Ascending aorta (tissue), 2 donors: Measurements from ENCODE around the gene THYN1. TPM values are rescaled to one million over a fixed set of nuclear protein-coding genes. Genes with fewer than 3 reads are reported as not detected.
A peak's percentile ranks its signal among the peaks of the same experiment; 100 is the strongest.

Experiments used
- DNase-seq, 2 donors: peaks; one replicate each; pipeline ENCODE4 v3.0.0-alpha.2; 2019; ENCODE audit warnings: low spot score in 2 of 2
- H3K27ac ChIP-seq, 2 donors: fragments of 200-600 bp; sonication (generic); one replicate each; pipeline ENCODE4 v1.5.1; 2016 to 2017; ENCODE audit warnings: mild to moderate bottlenecking in 1 of 2
- H3K27me3 ChIP-seq: fragments of 200-600 bp; sonication (generic); one replicate; pipeline ENCODE4 v1.5.1; 2017
- H3K36me3 ChIP-seq, 2 donors: fragments of 200-600 bp; sonication (generic); one replicate each; pipeline ENCODE4 v1.5.1; 2016
- H3K4me1 ChIP-seq, 2 donors: fragments of 200-600 bp; sonication (generic); one replicate each; pipeline ENCODE4 v1.5.1; 2016 to 2017; ENCODE audit warnings: mild to moderate bottlenecking in 1 of 2
- H3K4me3 ChIP-seq, 2 donors: fragments of 200-600 bp; sonication (generic); one replicate each; pipeline ENCODE4 v1.5.1; 2016 to 2017; ENCODE audit warnings: mild to moderate bottlenecking in 1 of 2
- H3K9me3 ChIP-seq, 2 donors: fragments of 200-600 bp; sonication (generic); one replicate each; pipeline ENCODE4 v1.5.1; 2016
- intact Hi-C: fragments of 100-400 bp; cut with DNase I; formaldehyde crosslinking; loops from one replicate; pipeline ENCODE4 v1.15.1; 2023
- total RNA-seq: library from RNA; depleted of rRNA; stranded (reverse); fragments of >200 nt; gene quantifications from one replicate; pipeline ENCODE4 v1.1.0, GENCODE V29; 2016
- TF ChIP-seq, protein P1 (sequence below), 3 experiments: fragments of 200-600 bp in 2 of 3; fragments of 450-650 bp in 1 of 3; sonication (generic) in 2 of 3; IDR thresholded peaks; one replicate each; pipeline ENCODE4 v1.5.1; 2016 to 2019; ENCODE audit warnings: antibody characterized with exemption in 3 of 3, mild to moderate bottlenecking in 1 of 3, moderate library complexity in 1 of 3

The THYN1 gene
- total RNA-seq, 1 donor from 2014 or later: 19.8 TPM

DNA sequence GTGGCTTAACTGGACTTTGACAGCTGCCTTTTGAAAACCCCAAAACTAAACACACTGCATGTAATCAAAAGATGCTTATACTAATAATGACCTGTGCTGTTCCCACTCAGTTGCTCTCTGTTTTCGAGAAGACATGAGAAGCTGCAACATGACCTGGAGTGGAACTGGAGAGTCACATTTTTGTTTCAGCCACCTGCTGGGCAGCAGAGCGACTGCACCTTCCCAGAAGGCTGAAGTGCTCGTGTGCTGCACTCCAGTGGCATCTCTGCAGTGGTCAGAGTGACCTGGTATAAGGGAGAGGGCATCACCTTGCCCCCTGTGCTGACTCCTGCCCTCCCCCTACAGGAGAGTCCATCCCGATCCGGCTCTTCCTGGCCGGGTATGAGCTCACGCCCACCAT lies 8.6 kb downstream of the THYN1 start:
- DNase-seq: no peak
- H3K27ac ChIP-seq: no peak overlapping the region
- H3K36me3 ChIP-seq: peaks cover 83 to 91% of the 10 kb centered on the region in 2 donors
- H3K4me3 ChIP-seq: no peak overlapping the region
- no peaks in the 10 kb centered on the region for H3K4me1 ChIP-seq
- H3K9me3 ChIP-seq: no peaks in the 10 kb centered on the region
- intact Hi-C loops: no loop called here
- no peaks in the 10 kb centered on the region for H3K27me3 ChIP-seq
- TF ChIP-seq, protein P1, sequence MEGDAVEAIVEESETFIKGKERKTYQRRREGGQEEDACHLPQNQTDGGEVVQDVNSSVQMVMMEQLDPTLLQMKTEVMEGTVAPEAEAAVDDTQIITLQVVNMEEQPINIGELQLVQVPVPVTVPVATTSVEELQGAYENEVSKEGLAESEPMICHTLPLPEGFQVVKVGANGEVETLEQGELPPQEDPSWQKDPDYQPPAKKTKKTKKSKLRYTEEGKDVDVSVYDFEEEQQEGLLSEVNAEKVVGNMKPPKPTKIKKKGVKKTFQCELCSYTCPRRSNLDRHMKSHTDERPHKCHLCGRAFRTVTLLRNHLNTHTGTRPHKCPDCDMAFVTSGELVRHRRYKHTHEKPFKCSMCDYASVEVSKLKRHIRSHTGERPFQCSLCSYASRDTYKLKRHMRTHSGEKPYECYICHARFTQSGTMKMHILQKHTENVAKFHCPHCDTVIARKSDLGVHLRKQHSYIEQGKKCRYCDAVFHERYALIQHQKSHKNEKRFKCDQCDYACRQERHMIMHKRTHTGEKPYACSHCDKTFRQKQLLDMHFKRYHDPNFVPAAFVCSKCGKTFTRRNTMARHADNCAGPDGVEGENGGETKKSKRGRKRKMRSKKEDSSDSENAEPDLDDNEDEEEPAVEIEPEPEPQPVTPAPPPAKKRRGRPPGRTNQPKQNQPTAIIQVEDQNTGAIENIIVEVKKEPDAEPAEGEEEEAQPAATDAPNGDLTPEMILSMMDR (IDR thresholded peaks at IDR 0.05): peak in 1 of 3 experiments; percentile 13

DNA sequence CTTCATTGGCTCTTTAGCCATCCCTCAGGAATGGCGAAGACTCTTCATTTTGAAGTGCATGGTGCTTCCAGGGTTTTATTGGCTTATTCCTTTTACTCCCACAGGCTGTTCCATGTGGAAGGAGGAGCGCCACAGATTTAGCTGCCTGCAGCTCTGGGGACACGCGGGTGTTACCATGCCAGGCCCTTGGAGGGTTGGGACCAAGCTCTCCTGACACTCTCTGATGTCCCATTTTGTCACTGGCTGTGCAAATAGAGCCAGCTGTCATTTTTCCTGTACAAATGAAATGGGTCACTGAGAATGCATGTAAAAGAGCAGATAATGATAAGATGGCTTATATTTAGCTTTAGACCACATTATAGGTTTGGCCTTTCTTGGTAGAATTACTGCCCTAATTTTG lies 9.2 kb downstream of the THYN1 start:
- no peak overlapping the region for H3K4me3 ChIP-seq
- intact Hi-C loops: no loop called here
- H3K9me3 ChIP-seq: no peaks in the 10 kb centered on the region
- TF ChIP-seq, protein P1 (IDR thresholded peaks at IDR 0.05): no peak
- no peak overlapping the region for H3K27ac ChIP-seq
- H3K4me1 ChIP-seq: no peaks in the 10 kb centered on the region
- DNase-seq: no peak
- peaks cover 79 to 91% of the 10 kb centered on the region in 2 donors for H3K36me3 ChIP-seq
- no peaks in the 10 kb centered on the region for H3K27me3 ChIP-seq

DNA sequence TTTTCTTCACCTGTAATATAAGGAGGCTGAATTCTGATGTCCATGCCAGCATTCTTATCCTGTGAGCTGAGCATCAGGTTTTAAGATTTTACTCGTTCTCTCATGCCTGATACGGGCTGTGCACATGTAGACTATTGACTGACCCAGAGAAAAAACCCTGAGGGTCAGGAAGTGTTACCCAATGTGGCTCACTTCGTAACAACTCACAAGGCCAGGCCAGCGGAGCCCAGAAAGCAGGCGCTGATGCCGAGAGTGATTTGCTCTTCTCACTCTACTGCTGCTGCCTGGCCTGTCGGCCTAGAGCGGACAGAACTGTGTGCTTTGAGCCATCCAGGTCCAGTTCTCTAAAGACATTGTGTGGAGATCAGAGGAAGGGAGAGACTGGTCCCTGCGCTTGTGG lies 10.8 kb downstream of the THYN1 start:
- DNase-seq: no peak
- intact Hi-C loops: no loop called here
- Histone ChIP-seq H3K4me3 (no peak overlapping the region), H3K4me1 (no peaks in the 10 kb centered on the region), H3K27ac (no peak overlapping the region), H3K9me3 (no peaks in the 10 kb centered on the region), H3K27me3 (no peaks in the 10 kb centered on the region), H3K36me3 (peaks cover 74 to 88% of the 10 kb centered on the region in 2 donors)
- TF ChIP-seq, protein P1 (IDR thresholded peaks at IDR 0.05): no peak

DNA sequence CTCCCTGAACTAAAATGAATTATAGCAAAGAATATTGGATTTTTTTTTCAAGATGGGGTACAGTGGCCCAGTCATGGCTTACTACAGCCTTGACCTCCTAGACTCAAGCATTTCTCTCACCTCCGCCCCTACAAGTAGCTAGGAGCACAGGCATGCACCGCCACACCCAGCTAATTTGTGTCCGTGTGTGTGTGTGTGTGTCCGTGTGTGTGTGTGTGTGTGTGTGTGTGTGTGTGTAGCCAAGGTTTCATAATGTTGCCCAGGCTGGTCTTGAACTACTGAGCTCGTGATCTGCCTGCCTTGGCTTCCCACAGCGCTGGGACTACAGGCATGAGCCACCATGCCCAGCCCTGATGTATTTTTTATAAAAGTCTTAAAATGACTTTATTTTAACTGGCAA lies 12.6 kb downstream of the THYN1 start:
- Histone ChIP-seq H3K36me3 (peaks cover 64 to 80% of the 10 kb centered on the region in 2 donors), H3K4me1 (no peaks in the 10 kb centered on the region), H3K27ac (no peak overlapping the region)

DNA sequence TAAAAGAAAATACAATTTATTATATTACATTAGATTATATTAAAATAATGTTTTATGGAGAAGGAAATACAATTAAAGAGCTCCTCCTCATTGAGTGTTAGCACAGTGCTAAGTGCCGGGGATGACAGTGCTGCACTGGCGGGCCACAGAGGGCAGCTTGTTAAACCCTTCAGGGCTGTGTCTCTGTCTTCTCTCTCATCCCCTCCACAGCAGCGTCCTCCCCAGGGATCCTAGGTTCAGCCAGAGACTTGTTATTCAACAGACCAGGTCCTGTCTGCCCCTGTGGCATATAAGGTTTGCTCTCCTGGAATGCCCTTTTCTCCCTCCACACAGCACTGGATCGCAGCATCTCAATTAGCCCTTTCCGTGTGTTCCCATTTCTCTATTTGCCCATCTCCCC lies 14.2 kb downstream of the THYN1 start:
- TF ChIP-seq, protein P1 (IDR thresholded peaks at IDR 0.05): no peak
- intact Hi-C loops: no loop called here
- Histone ChIP-seq H3K27me3 (no peaks in the 10 kb centered on the region), H3K4me3 (no peak overlapping the region), H3K36me3 (peaks cover 53 to 72% of the 10 kb centered on the region in 2 donors), H3K27ac (no peak overlapping the region), H3K9me3 (no peaks in the 10 kb centered on the region), H3K4me1 (no peaks in the 10 kb centered on the region)
- DNase-seq: peak in 1 of 2 donors; percentile 33

More for the DNA sequence above, 12.6 kb downstream of the THYN1 start:
- Histone ChIP-seq H3K4me3 (no peak overlapping the region), H3K27me3 (no peaks in the 10 kb centered on the region), H3K9me3 (no peaks in the 10 kb centered on the region)
- no peak for DNase-seq
- TF ChIP-seq, protein P1 (IDR thresholded peaks at IDR 0.05): no peak
- intact Hi-C loops: no loop called here

DNA sequence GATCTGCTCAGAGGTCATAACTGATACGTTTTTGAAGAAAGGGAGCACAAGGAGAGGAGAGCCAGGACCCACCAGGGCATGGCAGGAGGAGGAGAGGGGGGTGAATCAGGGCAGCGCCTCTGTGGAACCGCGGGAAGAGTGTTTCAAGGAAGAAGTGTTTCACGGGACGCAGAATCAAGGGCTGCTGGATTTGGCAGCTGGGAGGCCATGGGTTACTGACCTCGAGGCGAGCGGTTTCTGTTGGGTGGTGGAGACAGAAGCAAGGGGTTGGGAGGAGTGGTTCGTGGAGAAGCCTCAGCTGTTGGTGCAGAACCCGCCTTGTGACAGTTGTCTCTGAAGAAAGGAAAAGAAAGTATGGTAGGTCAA lies 15.6 kb downstream of the THYN1 start:
- peak in 1 of 2 donors; percentile 42 for DNase-seq
- Histone ChIP-seq H3K4me3 (no peak overlapping the region), H3K9me3 (no peaks in the 10 kb centered on the region), H3K27ac (no peak overlapping the region), H3K36me3 (peaks cover 39 to 58% of the 10 kb centered on the region in 2 donors), H3K27me3 (no peaks in the 10 kb centered on the region), H3K4me1 (no peaks in the 10 kb centered on the region)
- intact Hi-C loops: no loop called here
- TF ChIP-seq, protein P1 (IDR thresholded peaks at IDR 0.05): no peak
